Right lobe of liver (tissue), 6 donors: ENCODE data around the gene MDM1. TPM values are rescaled to one million over a fixed set of nuclear protein-coding genes. Genes with fewer than 3 reads are reported as not detected.

Source experiments
- ATAC-seq, 4 donors: fragments of 200-7000 bp; cut with Tn5 transposase; one replicate each; pipeline ENCODE4 v1.9.1; 2020; ENCODE audit warnings: mild to moderate bottlenecking in 4 of 4, moderate library complexity in 4 of 4
- DNase-seq, 3 donors: peaks; one replicate each; pipeline ENCODE4 v3.0.0-alpha.2; 2020
- H3K27ac ChIP-seq, 3 donors: fragments of 200-600 bp; one replicate each; pipeline ENCODE4 v1.8.0; 2022
- H3K27me3 ChIP-seq, 2 donors: fragments of 200-600 bp; one replicate each; pipeline ENCODE4 v1.8.0; 2022
- H3K36me3 ChIP-seq, 4 donors: fragments of 200-600 bp; sonication (generic) in 1 of 4; one replicate each; pipeline versions ENCODE4 v1.5.1 to v1.8.0; 2017 to 2022; ENCODE audit warnings: control low read depth in 1 of 4
- H3K4me1 ChIP-seq, 4 donors: fragments of 200-600 bp; sonication (generic) in 1 of 4; one replicate each; pipeline versions ENCODE4 v1.5.1 to v1.8.0; 2017 to 2022; ENCODE audit warnings: control low read depth in 1 of 4
- H3K4me3 ChIP-seq, 3 donors: fragments of 200-600 bp; one replicate each; pipeline ENCODE4 v1.8.0; 2022
- H3K9me3 ChIP-seq, 4 donors: fragments of 200-600 bp; sonication (generic) in 1 of 4; one replicate each; pipeline versions ENCODE4 v1.5.1 to v1.8.0; 2017 to 2022; ENCODE audit warnings: control low read depth in 1 of 4
- POLR2A ChIP-seq: fragments of 450-650 bp; IDR thresholded peaks from one replicate; pipeline ENCODE4 v1.6.1; 2017; ENCODE audit warnings: antibody characterized with exemption, mild to moderate bottlenecking
- WGBS: methylation state at CpG from one replicate; pipeline ENCODE4 v1.1.6; 2018; ENCODE audit warnings: low coverage, low lambda C conversion rate; ENCODE audit not compliant: insufficient coverage; ENCODE audit errors: missing lambda C conversion rate; 5-methylcytosine and 5-hydroxymethylcytosine counted together
- intact Hi-C, 2 donors: fragments of 100-400 bp; cut with DNase I; formaldehyde crosslinking; loops; one replicate each; pipeline versions ENCODE4 v1.11.2 to v1.14.1; 2022
- total RNA-seq, 6 experiments: library from RNA; depleted of rRNA in 2 of 6; stranded (reverse); fragments of >200 nt in 2 of 6; fragmentation: NEBNext Ultra II Directional in 3 of 6; extraction: Animal tissue kit (Norgen Biotek cat#: 25700) in 3 of 6; gene quantifications; one replicate each; pipeline versions ENCODE4 v1.1.0 to v1.2.4, GENCODE V29; 2016 to 2023
- TF ChIP-seq, protein P1 (sequence below), 4 donors: fragments of 200-600 bp in 3 of 4; fragments of 450-650 bp in 1 of 4; IDR thresholded peaks; one replicate each; pipeline versions ENCODE4 v1.5.1 to v1.8.0; 2016 to 2022; ENCODE audit warnings: antibody characterized with exemption in 4 of 4, mild to moderate bottlenecking in 2 of 4
- donor health status: DM: no; HTN: yes; CAD: no.
- donor health status: DM: no; HTN: no; CAD: no.
- donor health status: DM: no; HTN: no; CAD: no.
- donor health status: DM: no; HTN: yes; CAD: no.
- donor health status: DM: no; HTN: yes; CAD: no.

Gene MDM1
- total RNA-seq, 6 experiments from 2014 or later: 2.9 to 6.6 (median 4.1) TPM

DNA sequence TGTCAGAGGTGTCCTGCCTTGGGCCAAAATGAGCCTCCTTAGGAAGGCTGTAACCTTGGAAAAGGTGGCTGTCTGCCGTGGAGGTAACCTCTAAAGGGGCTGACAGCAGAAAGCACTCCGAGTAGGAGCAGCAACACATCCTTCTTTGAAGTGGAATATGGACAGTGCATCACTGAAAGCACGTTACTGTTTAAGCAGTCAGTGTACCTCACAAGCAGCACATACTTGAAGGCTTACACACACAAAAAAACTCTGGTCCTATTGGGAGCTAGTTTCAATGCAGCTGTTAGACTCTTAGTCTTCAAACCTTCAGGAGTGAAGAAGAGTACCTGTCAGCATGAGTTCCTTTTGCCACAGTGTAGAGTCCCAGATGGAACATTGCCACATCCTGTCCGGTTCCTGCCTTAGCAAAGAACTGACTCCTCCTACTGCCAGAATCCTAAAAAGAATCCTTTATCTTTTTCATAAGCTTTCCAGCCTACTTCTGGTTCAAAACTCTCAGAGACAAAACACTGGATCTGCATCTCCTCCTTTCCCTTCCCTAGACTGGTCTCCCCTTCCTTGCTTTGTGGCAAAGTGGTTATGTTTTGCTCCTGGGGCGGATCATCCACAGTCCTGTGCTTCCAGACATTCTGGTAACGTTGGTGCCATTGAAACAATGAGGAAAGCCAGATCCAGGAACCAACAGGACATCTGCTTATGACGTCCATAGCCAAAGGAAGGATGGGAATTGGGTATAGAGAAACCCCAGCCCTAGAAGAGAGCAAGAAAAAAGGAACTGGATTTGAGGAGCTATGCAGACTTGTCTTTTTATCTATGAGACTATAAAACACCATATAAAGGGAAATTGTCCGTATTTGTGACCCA lies 8.5 kb upstream of the MDM1 start:
- Histone ChIP-seq H3K27me3 (no peaks in the 10 kb centered on the region), H3K9me3 (no peaks in the 10 kb centered on the region), H3K27ac (no peak overlapping the region), H3K4me1 (no peaks in the 10 kb centered on the region), H3K4me3 (no peak overlapping the region), H3K36me3 (no peaks in the 10 kb centered on the region)
- WGBS: 41% methylated on average over 8 of the region's 8 CpGs
- intact Hi-C loops: no loop called here
- TF ChIP-seq, protein P1, sequence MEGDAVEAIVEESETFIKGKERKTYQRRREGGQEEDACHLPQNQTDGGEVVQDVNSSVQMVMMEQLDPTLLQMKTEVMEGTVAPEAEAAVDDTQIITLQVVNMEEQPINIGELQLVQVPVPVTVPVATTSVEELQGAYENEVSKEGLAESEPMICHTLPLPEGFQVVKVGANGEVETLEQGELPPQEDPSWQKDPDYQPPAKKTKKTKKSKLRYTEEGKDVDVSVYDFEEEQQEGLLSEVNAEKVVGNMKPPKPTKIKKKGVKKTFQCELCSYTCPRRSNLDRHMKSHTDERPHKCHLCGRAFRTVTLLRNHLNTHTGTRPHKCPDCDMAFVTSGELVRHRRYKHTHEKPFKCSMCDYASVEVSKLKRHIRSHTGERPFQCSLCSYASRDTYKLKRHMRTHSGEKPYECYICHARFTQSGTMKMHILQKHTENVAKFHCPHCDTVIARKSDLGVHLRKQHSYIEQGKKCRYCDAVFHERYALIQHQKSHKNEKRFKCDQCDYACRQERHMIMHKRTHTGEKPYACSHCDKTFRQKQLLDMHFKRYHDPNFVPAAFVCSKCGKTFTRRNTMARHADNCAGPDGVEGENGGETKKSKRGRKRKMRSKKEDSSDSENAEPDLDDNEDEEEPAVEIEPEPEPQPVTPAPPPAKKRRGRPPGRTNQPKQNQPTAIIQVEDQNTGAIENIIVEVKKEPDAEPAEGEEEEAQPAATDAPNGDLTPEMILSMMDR (IDR thresholded peaks at IDR 0.05): no peak
- no peak for TF ChIP-seq POLR2A
- ATAC-seq: no peak
- no peak for DNase-seq

DNA sequence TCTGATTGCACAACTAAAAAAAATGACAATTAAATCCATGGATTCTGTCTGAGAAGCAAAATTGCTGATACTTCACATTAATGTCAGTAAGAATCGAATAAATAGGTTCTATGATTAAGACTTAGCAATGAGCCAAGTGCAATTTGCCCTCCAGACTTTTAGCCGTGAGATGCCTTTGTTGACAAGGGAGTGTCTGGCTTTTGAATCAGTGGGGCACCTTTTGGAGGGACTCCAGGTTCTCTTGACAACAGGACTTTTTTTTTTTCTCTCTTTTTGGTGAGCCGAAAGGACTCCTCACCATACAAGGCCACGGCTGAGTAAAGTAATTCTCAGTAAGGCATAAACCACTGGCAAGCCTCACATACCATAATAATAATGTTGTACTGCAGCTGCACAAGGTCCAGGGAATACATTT lies 4.7 kb upstream of the MDM1 start:
- WGBS: 54% methylated on average over 4 of the region's 4 CpGs
- Histone ChIP-seq H3K4me1 (no peaks in the 10 kb centered on the region), H3K27ac (no peak overlapping the region), H3K27me3 (no peaks in the 10 kb centered on the region), H3K4me3 (no peak overlapping the region), H3K36me3 (no peaks in the 10 kb centered on the region), H3K9me3 (no peaks in the 10 kb centered on the region)
- DNase-seq: no peak
- intact Hi-C loops: no loop called here
- TF ChIP-seq POLR2A: no peak
- ATAC-seq: no peak

DNA sequence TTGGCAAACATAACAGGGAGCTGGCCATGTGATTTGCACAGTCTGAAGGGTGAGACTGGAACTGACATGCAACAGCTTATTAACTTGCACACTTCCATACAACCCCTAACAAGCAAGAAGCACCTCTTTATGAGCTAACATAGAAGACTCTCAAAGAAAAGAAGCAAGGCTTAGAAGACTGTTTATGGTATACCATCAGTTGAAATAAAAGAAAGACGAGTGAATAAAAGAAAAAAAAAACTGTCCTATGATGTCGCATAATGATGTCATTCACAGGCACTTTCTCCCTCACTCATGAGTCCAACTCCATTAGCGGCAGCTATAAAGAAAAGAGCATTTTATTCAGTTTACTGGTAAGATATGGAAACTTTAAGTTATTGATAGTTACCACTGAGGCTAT lies 3.3 kb upstream of the MDM1 start:
- TF ChIP-seq, protein P1 (IDR thresholded peaks at IDR 0.05): no peak
- no peak for TF ChIP-seq POLR2A

DNA sequence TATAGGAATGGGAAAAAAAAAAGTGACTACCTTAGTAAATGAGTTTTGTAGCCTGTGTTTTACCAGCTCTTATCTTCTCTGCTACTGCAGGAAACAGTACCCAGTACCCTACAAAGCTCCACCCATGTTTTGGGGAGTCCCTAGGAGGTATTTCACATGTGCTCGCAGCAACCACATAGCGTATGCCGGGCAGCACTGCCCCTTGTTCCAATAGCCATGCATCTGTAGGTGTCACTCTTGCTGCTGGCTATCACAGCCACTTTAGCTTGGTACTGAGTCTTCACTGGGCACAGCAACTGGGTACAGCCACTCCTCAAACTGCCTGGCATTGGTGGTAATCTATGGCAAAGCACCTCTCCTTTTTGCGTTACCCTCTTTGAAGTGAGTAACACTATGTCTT lies 2.0 kb upstream of the MDM1 start:
- Histone ChIP-seq H3K27me3 (no peaks in the 10 kb centered on the region), H3K9me3 (no peaks in the 10 kb centered on the region), H3K36me3 (no peaks in the 10 kb centered on the region), H3K27ac (no peak overlapping the region), H3K4me1 (peaks cover 0 to 7% (median 0%) of the 10 kb centered on the region in 4 donors), H3K4me3 (no peak overlapping the region)
- TF ChIP-seq, protein P1 (IDR thresholded peaks at IDR 0.05): peak in 2 of 4 donors; percentile 4 to 30
- no peak for TF ChIP-seq POLR2A
- WGBS: 22% methylated on average over 3 of the region's 4 CpGs
- intact Hi-C loops: no loop called here
- peak in 2 of 3 donors; percentile 28 to 51 for DNase-seq
- ATAC-seq: peak in 2 of 4 donors; percentile 7 to 13

More for the DNA sequence above, 3.3 kb upstream of the MDM1 start:
- 73% methylated on average over 3 of the region's 3 CpGs for WGBS
- H3K27me3 ChIP-seq: no peaks in the 10 kb centered on the region
- H3K27ac ChIP-seq: no peak overlapping the region
- DNase-seq (no peak), ATAC-seq (no peak)
- intact Hi-C loops: no loop called here
- H3K9me3 ChIP-seq: no peaks in the 10 kb centered on the region
- peaks cover 0 to 7% (median 0%) of the 10 kb centered on the region in 4 donors for H3K4me1 ChIP-seq
- H3K4me3 ChIP-seq: no peak overlapping the region
- no peaks in the 10 kb centered on the region for H3K36me3 ChIP-seq
